HCT116 (cell line): Measurements from ENCODE around the gene C11orf58. TPM values are rescaled to one million over a fixed set of nuclear protein-coding genes. Genes with fewer than 3 reads are reported as not detected.

Experiments
- ATAC-seq: fragments of 200-7000 bp; cut with Tn5 transposase; 2 replicates; pipeline ENCODE4 v1.9.1; 2020; ENCODE audit warnings: mild to moderate bottlenecking, moderate library complexity
- BruUV-seq: library from RNA; stranded (reverse); fragments of 400-500 nt; replicated peaks from 2 replicates; lab custom pipeline; 2021; lab: Mats Ljungman, UMichigan
- CTCF ChIA-PET: fragments of 300-600 bp; sonication (Branson Sonifier 250); formaldehyde crosslinking; loops from one replicate; lab custom pipeline; 2021; ENCODE audit warnings: antibody characterized with exemption; lab: Charles Lee
- POLR2A ChIA-PET: fragments of 300-600, 350-600 bp; sonication (Branson Sonifier 250); formaldehyde crosslinking; loops from one replicate; lab custom pipeline; 2021; ENCODE audit warnings: antibody characterized with exemption; lab: Charles Lee
- RAD21 ChIA-PET, 2 experiments: fragments of 300-600 bp; sonication (Branson Sonifier 250); formaldehyde crosslinking; loops; one replicate each; lab custom pipeline; 2023; ENCODE audit warnings: low total read pairs in 2 of 2; ENCODE audit not compliant: uncharacterized antibody in 2 of 2, unreplicated experiment in 2 of 2, low non-redundant PET in 1 of 2; lab: Charles Lee
- DNase-seq: peaks from one replicate; pipeline ENCODE4 v3.0.0-alpha.2; 2010; ENCODE audit warnings: low read depth, low spot score
- H2AFZ ChIP-seq: fragments of 200-600 bp; shearing (Covaris generic), sonication (generic); 2 replicates; pipeline ENCODE4 v1.6.1; 2017; ENCODE audit warnings: low read depth, mixed run types, mixed read lengths, antibody characterized with exemption, low read length; ENCODE audit not compliant: poor library complexity, severe bottlenecking
- H3K27ac ChIP-seq: 2 replicates; pipeline ENCODE4 v1.5.1; 2012; ENCODE audit warnings: low read depth, low read length
- H3K27me3 ChIP-seq: fragments of 200-600 bp; sonication (generic); 2 replicates; pipeline ENCODE4 v1.6.1; 2016; ENCODE audit warnings: mixed run types, low read length, mixed read lengths; ENCODE audit not compliant: insufficient read depth
- H3K36me3 ChIP-seq, 2 experiments: fragments of 200-500 bp in 1 of 2; fragments of 200-600 bp in 1 of 2; sonication (Bioruptor generic) in 1 of 2; sonication (generic) in 1 of 2; 2 replicates each; pipeline versions ENCODE4 v1.5.1 to v1.6.1; 2014 to 2016; ENCODE audit warnings: low read length in 2 of 2, inconsistent platforms in 1 of 2, mixed read lengths in 1 of 2, mixed run types in 1 of 2; ENCODE audit not compliant: insufficient read depth in 2 of 2, control insufficient read depth in 1 of 2
- H3K4me1 ChIP-seq, 2 experiments: fragments of 200-600 bp in 1 of 2; sonication (generic) in 1 of 2; 2 replicates each; pipeline versions ENCODE4 v1.5.1 to v1.6.1; 2012 to 2017; ENCODE audit warnings: low read length in 2 of 2, inconsistent platforms in 1 of 2, mild to moderate bottlenecking in 1 of 2, mixed read lengths in 1 of 2, mixed run types in 1 of 2, moderate library complexity in 1 of 2; ENCODE audit not compliant: insufficient read depth in 2 of 2, control insufficient read depth in 1 of 2
- H3K4me2 ChIP-seq: fragments of 200-600 bp; sonication (generic); 2 replicates; pipeline ENCODE4 v1.6.1; 2017; ENCODE audit warnings: mixed run types, low read length, mixed read lengths
- H3K4me3 ChIP-seq, 2 experiments: fragments of 200-600 bp in 1 of 2; sonication (generic) in 1 of 2; replicated peaks in 1 of 2; 2 replicates each; pipeline ENCODE4 v1.5.1; 2011 to 2016; ENCODE audit warnings: low read length in 2 of 2, control low read depth in 1 of 2, low read depth in 1 of 2, mild to moderate bottlenecking in 1 of 2, mixed read lengths in 1 of 2, mixed run types in 1 of 2
- H3K79me2 ChIP-seq: fragments of 200-600 bp; sonication (generic); 2 replicates; pipeline ENCODE4 v1.6.1; 2017; ENCODE audit warnings: mild to moderate bottlenecking, mixed run types, low read length, moderate library complexity, mixed read lengths; ENCODE audit not compliant: insufficient read depth
- H3K9ac ChIP-seq: fragments of 200-600 bp; sonication (generic); 2 replicates; pipeline ENCODE4 v1.6.1; 2016; ENCODE audit warnings: low read length, mixed read lengths
- H3K9me2 ChIP-seq: fragments of 200-600 bp; sonication (generic), shearing (Covaris generic); 2 replicates; pipeline ENCODE4 v1.6.1; 2017; ENCODE audit warnings: mixed run types, mild to moderate bottlenecking, moderate library complexity; ENCODE audit not compliant: insufficient read depth
- H3K9me3 ChIP-seq, 2 experiments: fragments of 200-500 bp in 1 of 2; fragments of 200-600 bp in 1 of 2; sonication (Bioruptor generic) in 1 of 2; sonication (generic) in 1 of 2; 2 replicates each; pipeline ENCODE4 v1.6.1; 2014 to 2017; ENCODE audit warnings: low read length in 2 of 2, mixed read lengths in 2 of 2, inconsistent platforms in 1 of 2, low read depth in 1 of 2, mild to moderate bottlenecking in 1 of 2, mixed run types in 1 of 2, moderate library complexity in 1 of 2; ENCODE audit not compliant: control insufficient read depth in 1 of 2, insufficient read depth in 1 of 2
- H4K20me1 ChIP-seq: fragments of 200-600 bp; sonication (generic), shearing (Covaris generic); 2 replicates; pipeline ENCODE4 v1.6.1; 2017; ENCODE audit warnings: mixed run types, mild to moderate bottlenecking, moderate library complexity; ENCODE audit not compliant: insufficient read depth
- CTCF ChIP-seq, 3 experiments: fragments of 200-600 bp in 1 of 3; sonication (generic) in 1 of 3; IDR thresholded peaks in 2 of 3; conservative IDR thresholded peaks in 1 of 3; 2 replicates each; pipeline ENCODE4 v1.5.1; 2012 to 2017; ENCODE audit warnings: low read depth in 2 of 3, low read length in 2 of 3, antibody characterized with exemption in 1 of 3, borderline replicate concordance in 1 of 3, control low read depth in 1 of 3, mild to moderate bottlenecking in 1 of 3, mixed read lengths in 1 of 3, mixed run types in 1 of 3, moderate library complexity in 1 of 3; ENCODE audit not compliant: insufficient read depth in 1 of 3
- FOSL1 ChIP-seq: IDR thresholded peaks from 2 replicates; pipeline ENCODE4 v1.6.1; 2012; ENCODE audit warnings: low read depth
- JUND ChIP-seq: IDR thresholded peaks from 2 replicates; pipeline ENCODE4 v1.6.1; 2012
- REST ChIP-seq: IDR thresholded peaks from 2 replicates; pipeline ENCODE4 v1.6.1; 2012; ENCODE audit warnings: low read depth
- SP1 ChIP-seq: IDR thresholded peaks from 2 replicates; pipeline ENCODE4 v1.6.1; 2012; ENCODE audit warnings: low read depth
- SRF ChIP-seq: IDR thresholded peaks from 2 replicates; pipeline ENCODE4 v1.6.1; 2012; ENCODE audit warnings: low read depth
- YY1 ChIP-seq: IDR thresholded peaks from 2 replicates; pipeline ENCODE4 v1.6.1; 2011; ENCODE audit warnings: low read length, low read depth, moderate library complexity, mild to moderate bottlenecking; ENCODE audit not compliant: insufficient replicate concordance; ENCODE audit errors: extremely low read depth
- ZBTB33 ChIP-seq: IDR thresholded peaks from 2 replicates; pipeline ENCODE4 v1.6.1; 2011; ENCODE audit warnings: mild to moderate bottlenecking, low read length, moderate library complexity; ENCODE audit not compliant: insufficient replicate concordance; ENCODE audit errors: extremely low read depth
- ZNF274 ChIP-seq: fragments of 200-500 bp; sonication (Bioruptor generic); IDR thresholded peaks from 2 replicates; pipeline ENCODE4 v1.6.1; 2014; ENCODE audit warnings: mild to moderate bottlenecking, low read depth, low read length, inconsistent platforms
- intact Hi-C: fragments of 100-400 bp; cut with micrococcal nuclease; formaldehyde crosslinking; loops from 2 replicates; pipeline ENCODE4 v1.10.0; 2022
- total RNA-seq: library from RNA; stranded (reverse); gene quantifications from one replicate; pipeline ENCODE4 v1.2.1, GENCODE V29; 2021; ENCODE audit not compliant: unreplicated experiment

C11orf58 gene
- total RNA-seq, 1 experiment from 2014 or later, result 108 TPM

GRCh38 chr11:16787035-16787742, 48.7 kb downstream of the C11orf58 start:
- DNase-seq (no peak), ATAC-seq (no peak)
- Histone ChIP-seq H4K20me1 (no peaks in the 10 kb centered on the region), H3K36me3 (no peaks in the 10 kb centered on the region), H3K4me1 (peaks cover 33 to 54% of the 10 kb centered on the region in 2 experiments), H3K9me3 (no peaks in the 10 kb centered on the region), H3K4me3 (no peak overlapping the region), H3K4me2 (peak overlapping the region; percentile 70), H3K27ac (peak overlapping the region; percentile 37; the same call in 1 of the 2 replicates), H3K27me3 (no peaks in the 10 kb centered on the region), H3K9me2 (no peaks in the 10 kb centered on the region), H2AFZ (no peak overlapping the region), H3K9ac (no peak overlapping the region), H3K79me2 (no peaks in the 10 kb centered on the region)
- ChIA-PET POLR2A (no interaction called here), RAD21 (interaction anchor here in 1 of 2 experiments (0.6 kb wide), 1 partner anchor 151 kb away, joined by 3 read pairs; no protein-coding TSS in a partner anchor), CTCF (interaction anchor here (1.6 kb wide), 1 partner anchor 305 kb away, joined by 3 read pairs; no protein-coding TSS in a partner anchor)
- no TSS peak for BruUV-seq
- intact Hi-C loops, result loop anchor here (1.0 to 5.0 kb wide), 2 partner anchors 96 to 150 kb away; no protein-coding TSS in a partner anchor
- TF ChIP-seq SRF (no peak), YY1 (no peak), ZNF274 (no peak), SP1 (peak; percentile 48), JUND (peak; percentile 27; the same call in 1 of the 2 replicates), FOSL1 (no peak; the same call in none of the 2 replicates), CTCF (IDR thresholded peaks at IDR 0.05 in 2 of 3, conservative IDR thresholded peaks at IDR 0.05 in 1 of 3; ENCODE audit: borderline replicate concordance in 1 of 3, insufficient read depth in 1 of 3, low read depth in 2 of 3, low read length in 2 of 3) (no peak), REST (no peak), ZBTB33 (no peak)
